Activated CD4-positive, alpha-beta T cell treated with anti-CD3 and anti-CD28 coated beads for 24 hours (primary cell): ENCODE results near the gene AGAP1.

Experiments
- DNase-seq, 2 donors: peaks; one replicate each; pipeline ENCODE4 v3.0.0-alpha.2; 2020; ENCODE audit warnings: low read depth in 2 of 2

Gene AGAP1

GRCh38 chr2:235508371-235509160, 14.7 kb downstream of the AGAP1 start:
- no peak for DNase-seq

- DNase-seq: no peak
Measured at GRCh38 chr2:235510318-235510717, 16.5 kb downstream of the AGAP1 start.

GRCh38 chr2:235511187-235511661, 17.4 kb downstream of the AGAP1 start:
- DNase-seq: no peak

GRCh38 chr2:235511751-235512698, 18.2 kb downstream of the AGAP1 start:
- no peak for DNase-seq

- no peak for DNase-seq
Measured at GRCh38 chr2:235512699-235513053, 18.8 kb downstream of the AGAP1 start.

- DNase-seq: no peak
Measured at GRCh38 chr2:235513984-235514626, 20.3 kb downstream of the AGAP1 start.

- DNase-seq: no peak
Measured at GRCh38 chr2:235514627-235515363, 21.0 kb downstream of the AGAP1 start.

GRCh38 chr2:235515364-235515742, 21.5 kb downstream of the AGAP1 start:
- DNase-seq: no peak

GRCh38 chr2:235515821-235516220, 22.0 kb downstream of the AGAP1 start:
- DNase-seq: no peak

GRCh38 chr2:235516257-235516656, 22.4 kb downstream of the AGAP1 start:
- no peak for DNase-seq

GRCh38 chr2:235518322-235519090, 24.7 kb downstream of the AGAP1 start:
- no peak for DNase-seq

GRCh38 chr2:235520787-235521186, 26.9 kb downstream of the AGAP1 start:
- no peak for DNase-seq

- no peak for DNase-seq
Measured at GRCh38 chr2:235521844-235522243, 28.0 kb downstream of the AGAP1 start.

GRCh38 chr2:235523021-235523420, 29.2 kb downstream of the AGAP1 start:
- DNase-seq: no peak

GRCh38 chr2:235523486-235524150, 29.8 kb downstream of the AGAP1 start:
- DNase-seq: no peak

- DNase-seq: no peak
Measured at GRCh38 chr2:235526166-235526565, 32.3 kb downstream of the AGAP1 start.

- no peak for DNase-seq
Measured at GRCh38 chr2:235527806-235528469, 34.1 kb downstream of the AGAP1 start.

GRCh38 chr2:235529621-235530020, 35.8 kb downstream of the AGAP1 start:
- no peak for DNase-seq

GRCh38 chr2:235530735-235531134, 36.9 kb downstream of the AGAP1 start:
- DNase-seq: no peak

GRCh38 chr2:235532307-235532706, 38.5 kb downstream of the AGAP1 start:
- DNase-seq: no peak
